GM13977 (cell line): ENCODE data around the gene PGBD5.

Experiments
- DNase-seq: peaks from one replicate; pipeline ENCODE4 v3.0.0; 2012; ENCODE audit warnings: low spot score
- CTCF ChIP-seq: IDR thresholded peaks from 2 replicates; pipeline ENCODE4 v1.5.1; 2012; ENCODE audit warnings: mild to moderate bottlenecking, control low read depth; ENCODE audit not compliant: insufficient read depth; ENCODE audit errors: extremely low read depth, missing control alignments
- in situ Hi-C: fragments of 300-500 bp; cut with MboI; formaldehyde crosslinking; loops from one replicate; pipeline ENCODE4 v1.12.0; 2022; ENCODE audit warnings: low sequenced_read_pairs, low pct_unique_long_range_greater_than_20kb, mixed read lengths, inconsistent platforms; ENCODE audit not compliant: unreplicated experiment

The PGBD5 gene

GRCh38 chr1:230265200-230266115 is 160.7 kb downstream of the PGBD5 start:
- no peak for DNase-seq
- no peak for TF ChIP-seq CTCF
- in situ Hi-C loops, result no loop called here
